ENCODE data around the gene MIS12.
A peak's percentile ranks its signal among the peaks of the same experiment; 100 is the strongest.

Gene MIS12, protein sequence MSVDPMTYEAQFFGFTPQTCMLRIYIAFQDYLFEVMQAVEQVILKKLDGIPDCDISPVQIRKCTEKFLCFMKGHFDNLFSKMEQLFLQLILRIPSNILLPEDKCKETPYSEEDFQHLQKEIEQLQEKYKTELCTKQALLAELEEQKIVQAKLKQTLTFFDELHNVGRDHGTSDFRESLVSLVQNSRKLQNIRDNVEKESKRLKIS

DNA sequence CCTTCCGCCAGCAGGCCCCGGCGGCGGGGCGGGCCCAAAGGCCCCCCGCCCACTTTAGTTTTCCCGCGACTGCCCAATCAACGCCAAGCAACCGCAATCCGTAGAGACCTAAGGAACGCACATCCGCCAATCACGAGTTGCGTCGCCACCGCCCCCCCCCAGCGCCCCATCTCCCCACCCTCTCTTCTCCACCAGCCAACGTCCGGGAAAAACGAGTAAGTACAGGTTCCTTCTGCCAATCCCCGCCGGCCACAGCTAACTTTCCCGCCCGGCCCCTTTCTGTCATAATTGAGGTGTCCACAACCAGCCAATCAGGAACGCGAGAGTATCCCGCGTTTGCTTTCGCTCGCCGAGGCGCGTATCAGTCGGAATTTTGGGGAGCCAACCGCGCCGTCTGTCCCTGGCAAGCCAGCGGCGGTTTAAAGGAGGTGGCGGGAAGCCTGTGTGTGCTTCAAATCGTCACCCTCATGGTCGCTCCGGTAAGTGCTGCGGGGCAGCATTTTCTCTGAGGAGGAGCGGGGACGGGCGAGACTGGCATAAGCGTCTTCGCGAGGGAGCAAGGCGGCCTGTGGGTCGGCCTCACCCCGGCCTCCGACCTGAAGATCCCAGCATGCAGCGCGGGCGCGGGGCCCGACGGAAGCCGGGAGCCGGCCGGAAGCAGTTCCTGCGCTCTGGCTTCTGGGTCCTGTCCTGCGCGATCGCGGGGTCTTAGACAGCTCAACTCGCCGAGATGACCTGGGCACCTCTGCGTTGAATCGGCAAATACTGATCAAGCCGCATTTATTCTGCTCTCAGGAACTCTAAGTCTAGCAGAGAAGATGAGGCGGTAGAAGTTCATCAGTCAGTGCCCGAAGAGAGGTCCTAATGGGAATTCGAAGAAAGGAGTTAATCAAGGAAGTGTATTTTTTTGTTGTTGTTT lies at the start of gene MIS12:
MIS12 (plus strand) TSS at position 361 of the 919 bp plus-strand sequence. CDS start 2,297 bp downstream, outside the sequence.
- DNase-seq, result peak; percentile 100

DNA sequence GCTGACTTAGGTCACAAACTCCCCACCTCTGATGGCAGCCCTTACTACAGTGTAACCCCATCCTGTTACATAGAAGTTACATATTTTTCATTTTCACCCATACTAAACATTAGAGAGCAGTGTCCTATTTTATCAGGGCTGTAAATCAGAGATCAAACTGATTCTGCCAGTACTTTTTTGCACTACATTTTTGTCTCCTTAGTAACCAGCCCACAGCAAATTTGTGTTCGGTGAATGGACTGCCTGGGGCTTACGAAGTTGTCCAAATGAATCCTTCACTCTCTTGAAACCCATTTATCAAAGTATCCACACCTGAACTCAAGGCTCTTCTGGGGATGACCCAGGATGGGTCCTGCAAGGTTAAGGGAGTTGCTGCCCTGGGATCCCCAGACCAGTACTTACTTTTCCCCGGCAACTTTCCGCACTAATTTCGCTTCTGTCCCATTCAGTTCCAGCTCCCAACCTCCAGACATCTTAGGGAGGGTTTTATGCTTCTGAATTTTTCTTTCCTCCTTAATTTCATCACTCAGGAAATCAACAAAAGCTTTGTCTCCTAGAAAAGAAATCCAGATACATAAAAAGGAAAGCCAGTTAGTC lies 48.5 kb upstream of the MIS12 start:
- DNase-seq, result no peak

DNA sequence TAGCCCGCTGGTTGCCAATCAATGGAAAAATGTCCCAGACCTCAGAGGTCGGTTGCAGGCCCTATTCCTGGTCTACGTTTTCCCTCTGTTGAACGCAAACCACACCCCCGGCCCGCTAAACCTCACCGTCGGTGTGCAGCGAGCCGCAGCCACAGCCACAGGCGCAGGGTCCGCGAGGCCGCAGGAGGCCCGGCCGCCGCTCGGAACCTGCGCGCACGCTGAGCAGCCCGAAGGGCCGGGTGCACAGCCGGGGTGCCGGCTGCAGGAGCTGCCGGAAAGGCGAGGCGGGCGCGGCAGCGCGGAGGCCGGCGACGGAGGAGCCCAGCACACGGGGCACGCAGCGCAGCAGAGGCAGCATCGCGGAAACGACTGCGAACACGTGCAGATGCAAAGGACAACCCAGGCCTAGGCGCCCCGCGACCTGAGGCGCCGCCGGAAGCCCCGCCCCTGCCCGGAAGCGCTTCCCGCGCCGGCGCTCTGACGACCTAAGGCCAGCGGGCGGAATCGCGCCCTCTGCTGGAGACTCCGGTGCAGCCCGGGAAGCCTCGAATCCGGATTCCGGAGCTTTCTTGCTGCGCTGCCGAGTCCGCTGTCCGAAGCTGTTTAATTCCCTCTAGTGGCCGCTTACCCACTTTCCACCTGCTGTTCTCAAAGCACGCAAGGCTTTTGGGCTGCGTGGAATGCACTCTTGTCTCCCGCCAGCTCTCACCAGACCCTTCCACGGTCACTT lies 47.5 kb upstream of the MIS12 start, which contains the start of gene C1QBP:
C1QBP (minus strand) TSS at position 440 of the 730 bp plus-strand sequence; CDS start at position 358, 82 bp downstream.
- DNase-seq, result peak; percentile 72

DNA sequence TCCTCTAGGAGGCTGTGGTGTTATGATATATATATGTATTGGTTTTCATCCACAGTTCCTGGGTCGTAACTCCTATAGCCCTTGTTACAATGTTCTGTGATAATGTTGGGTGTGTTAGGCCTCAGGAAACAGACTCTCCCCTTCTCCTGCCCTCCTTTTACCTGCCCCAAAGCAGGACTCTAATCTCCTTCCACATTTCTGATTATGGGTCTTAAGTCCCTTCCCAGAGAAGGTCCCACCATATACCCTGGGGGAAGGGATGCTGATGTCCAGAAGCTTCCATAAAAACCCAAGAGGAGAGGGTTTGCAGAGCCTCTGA lies 47.0 kb upstream of the MIS12 start:
- no peak for DNase-seq

DNA sequence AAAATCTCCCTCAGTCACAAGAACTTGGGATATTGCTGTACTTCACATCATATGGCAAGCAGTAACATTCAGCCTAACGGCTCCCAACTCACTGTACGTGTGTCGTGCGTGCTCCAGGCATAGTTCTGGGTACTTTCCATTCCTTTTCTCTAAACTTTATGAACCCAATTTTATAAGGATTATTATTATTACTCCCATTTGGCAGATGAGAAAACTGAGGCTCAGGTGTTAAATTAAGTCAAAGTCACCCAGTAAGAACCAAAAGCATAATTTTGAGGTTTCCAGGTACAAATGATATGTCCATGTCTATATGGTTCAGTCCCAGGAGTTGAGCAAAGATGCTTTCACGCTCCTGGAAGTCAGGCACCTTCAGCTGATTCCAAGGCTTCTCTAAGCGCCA lies 42.6 kb upstream of the MIS12 start:
- no peak for DNase-seq

DNA sequence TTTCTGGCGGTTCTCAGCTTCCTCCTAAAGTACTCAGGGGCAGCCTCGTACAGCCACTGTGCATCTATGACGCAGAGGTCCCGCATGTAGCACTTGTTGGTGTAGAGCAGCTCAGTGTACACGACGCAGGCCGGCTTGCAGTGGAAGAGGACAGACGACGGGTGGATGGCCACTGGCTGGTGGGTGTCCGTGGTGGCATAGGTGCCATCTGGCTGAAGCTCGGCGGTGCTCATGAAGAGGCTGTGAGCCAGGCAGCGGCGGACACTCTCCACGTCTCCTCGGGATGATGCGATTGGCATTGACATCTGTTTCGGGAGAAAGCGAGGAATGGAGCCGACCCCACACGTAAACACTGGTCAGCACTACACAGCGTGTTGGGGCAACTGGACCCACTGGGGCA lies 42.2 kb upstream of the MIS12 start:
- no peak for DNase-seq

DNA sequence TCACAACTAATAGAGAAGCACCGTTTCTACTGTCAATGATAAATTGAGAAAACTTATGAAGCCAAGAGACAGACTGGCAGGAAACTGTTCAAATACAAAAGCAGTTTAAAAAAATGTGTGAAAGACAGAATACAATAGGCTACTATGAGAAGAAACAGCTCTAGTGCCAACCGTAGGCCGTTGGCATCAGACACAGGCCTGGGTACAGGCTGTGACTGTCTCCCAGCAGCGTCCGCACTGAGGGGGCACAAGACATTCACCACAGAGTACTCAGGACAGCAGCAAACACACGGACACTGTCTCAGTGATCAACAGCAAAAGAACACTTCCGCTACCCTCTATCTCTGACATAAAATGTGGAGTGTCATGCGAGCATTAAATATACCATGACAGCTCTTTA lies 39.6 kb upstream of the MIS12 start:
- no peak for DNase-seq

DNA sequence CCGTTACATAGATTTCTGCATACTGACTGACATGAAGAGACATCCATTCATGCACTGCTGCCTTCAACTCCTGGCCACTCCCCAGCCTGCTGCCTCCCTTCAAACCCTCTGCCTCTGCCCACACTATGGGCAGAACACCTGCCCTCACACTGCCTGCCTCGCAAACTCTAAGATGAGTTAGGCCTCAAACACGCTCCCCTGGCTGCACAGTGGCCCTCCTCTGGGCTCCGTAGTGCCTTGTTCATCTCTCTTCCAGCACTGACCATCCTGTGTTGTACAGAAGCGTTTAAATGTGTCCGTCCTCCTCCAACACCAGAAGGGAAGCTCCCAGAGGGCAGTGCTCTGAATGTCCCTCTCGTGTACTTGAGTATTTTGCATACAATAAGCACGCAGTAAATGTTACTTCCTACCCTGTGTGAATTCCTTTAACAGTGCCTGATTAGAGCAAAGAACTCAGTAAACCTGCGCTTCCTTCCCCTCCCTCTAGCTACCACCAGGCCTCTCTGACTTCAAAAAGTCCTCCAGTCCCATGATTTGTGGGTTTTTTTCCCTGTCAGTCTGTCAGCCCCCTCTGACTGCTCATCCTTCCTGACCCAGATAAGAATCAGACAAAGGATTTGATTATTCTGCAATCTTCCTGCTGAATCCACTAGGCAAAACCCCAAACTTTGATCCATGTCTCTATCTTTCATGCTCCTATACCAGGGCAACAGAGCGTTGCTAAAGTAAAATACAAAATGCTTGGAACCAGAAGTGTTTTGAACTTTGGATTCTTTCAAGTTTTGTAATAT lies 21.5 kb upstream of the MIS12 start:
- DNase-seq, result no peak

DNA sequence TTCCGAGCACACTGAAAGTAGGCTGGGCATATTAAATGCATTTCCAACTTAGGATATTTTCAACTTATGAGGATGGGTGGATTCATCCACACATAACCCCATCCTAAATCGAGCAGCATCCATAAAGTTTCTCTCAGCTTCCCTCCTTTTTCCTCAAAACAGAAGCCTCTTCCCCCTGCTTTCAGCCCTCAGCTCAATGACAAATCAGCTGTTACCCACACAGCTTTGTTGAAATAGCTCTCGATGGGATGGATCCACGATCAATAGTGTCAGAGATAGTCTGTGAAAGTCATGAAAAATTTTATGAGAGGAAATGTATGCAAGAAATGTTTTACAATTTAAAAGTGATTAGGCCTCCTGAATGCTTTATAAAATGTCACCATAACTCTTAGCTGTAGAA lies 20.1 kb upstream of the MIS12 start:
- no peak for DNase-seq

DNA sequence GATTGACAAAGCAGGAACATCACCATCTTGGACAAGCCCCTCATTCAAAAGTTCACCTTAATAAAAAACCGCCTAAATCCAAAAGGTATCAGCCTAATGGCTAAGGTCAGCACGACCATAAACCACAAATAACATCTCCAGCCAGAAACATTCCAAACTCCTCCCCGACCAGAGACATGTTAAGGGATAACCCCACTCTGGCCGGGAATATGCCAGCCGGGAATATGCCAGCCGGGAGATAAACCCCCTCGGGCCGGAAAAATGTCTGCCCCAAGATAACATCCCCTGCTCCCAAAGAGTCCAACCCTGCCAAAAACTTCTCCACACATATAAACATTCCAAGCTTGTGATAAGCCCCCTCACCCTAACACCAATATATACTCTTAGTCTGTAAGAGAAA lies 18.9 kb upstream of the MIS12 start:
- DNase-seq, result no peak

DNA sequence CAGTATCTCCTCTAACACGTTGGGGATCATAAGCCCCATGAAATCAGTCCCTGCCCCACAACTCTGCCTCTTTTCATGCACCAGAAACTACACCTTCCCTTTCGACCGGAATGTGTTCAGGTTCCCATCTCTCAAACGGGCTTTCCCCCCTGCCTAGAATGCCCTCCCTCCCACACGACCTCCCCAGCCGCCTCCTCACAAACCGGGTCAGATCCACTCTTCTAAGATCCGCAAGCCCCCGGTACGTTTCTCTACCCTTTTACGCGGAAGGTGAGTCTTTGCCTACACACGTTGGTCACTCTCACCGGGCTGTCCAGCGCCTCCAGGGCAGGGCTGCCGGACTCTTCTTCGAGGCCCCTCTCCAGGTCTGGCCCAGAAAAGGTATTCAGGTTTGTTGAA lies 18.3 kb upstream of the MIS12 start:
- no peak for DNase-seq

DNA sequence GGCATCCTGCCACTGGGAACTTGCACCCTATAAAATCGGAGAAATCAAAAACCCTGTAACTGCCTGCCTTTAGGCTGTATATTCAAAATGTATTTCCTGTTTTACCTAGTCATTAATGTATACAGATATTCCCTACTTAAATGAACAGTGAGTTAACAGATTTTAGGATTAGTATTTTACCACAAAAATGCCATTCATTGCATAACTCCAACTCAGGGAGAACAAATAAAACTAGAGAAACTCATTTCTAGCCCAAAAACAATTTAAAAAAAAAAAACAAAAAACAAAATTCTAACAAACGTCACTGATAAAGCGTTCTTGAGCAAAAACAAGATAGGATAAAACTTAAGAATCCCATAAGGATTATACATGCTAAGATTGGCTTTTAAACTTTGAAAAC lies 13.9 kb upstream of the MIS12 start:
- no peak for DNase-seq

DNA sequence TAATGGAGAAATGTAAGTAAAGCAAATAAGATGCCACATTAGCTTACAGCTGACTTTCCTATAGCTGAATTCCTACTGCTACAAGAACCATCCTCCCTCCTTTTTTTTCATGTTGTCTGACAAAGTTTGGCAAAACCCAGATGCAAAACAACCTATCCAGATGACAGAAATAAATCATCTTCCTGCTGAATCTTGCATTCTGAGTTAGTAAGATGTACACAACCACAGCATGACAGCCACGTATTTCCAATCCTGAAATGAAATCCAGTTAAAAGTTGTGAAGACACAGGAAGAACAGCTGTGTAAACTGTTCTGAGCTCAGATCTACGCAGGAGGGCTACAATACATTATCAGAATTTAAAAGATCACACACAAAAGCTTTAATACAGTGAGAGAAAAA lies 12.5 kb upstream of the MIS12 start:
- DNase-seq, result no peak

DNA sequence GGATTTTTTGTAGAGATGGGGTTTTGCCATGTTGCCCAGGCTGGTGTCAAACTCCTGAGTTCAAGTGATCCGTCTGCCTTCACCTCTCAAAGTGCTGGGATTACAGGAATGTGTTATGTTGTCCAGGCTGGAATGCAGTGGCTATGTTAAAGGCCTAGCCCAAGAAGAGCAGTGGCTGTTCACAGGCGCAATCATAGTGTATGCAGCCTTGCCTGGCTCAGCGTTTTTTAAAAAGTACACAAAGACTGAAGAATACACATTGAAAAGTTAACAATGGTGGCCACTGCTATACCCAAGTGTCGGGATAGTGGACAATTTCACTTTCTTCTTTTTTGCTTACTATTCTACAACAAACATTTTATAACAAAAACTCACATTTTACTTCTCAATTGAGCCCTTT lies 7.4 kb upstream of the MIS12 start:
- no peak for DNase-seq

DNA sequence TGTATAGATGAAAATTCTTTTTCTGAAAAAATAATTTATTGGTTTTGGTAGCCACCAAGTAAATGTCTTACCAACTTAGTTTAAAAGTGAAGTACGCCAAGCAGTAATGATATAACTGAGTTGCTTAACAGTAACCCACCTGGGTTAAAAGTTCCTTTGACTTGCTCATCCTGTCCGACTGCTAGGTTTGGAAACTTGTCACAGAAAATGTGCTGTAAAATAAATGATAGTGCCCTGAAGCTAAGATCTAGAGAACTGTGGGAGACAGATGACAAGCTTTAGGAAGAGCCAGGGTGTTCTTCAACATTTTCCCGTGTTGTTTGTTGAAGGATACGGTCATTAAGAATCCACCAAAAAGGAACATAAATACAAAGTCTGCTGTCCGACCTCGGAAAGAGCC lies 5.4 kb upstream of the MIS12 start:
- no peak for DNase-seq

DNA sequence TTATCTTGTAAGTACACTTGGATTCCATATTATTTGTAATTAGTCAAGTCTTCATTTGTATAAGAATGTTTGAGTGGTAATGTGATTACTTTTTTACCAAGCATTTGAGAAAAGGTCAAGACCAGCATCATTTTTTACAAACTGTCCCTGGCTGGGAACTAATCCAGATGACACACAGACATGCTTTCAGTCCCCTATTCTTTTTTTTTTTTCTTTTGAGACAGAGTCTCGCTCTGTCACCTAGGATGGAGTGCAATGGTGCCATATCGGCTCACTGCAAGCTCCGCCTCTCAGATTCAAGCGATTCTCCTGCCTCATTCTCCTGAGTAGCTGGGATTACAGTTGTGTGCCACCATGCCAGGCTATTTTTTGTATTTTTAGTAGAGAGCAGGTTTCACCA lies 4.9 kb upstream of the MIS12 start:
- no peak for DNase-seq

DNA sequence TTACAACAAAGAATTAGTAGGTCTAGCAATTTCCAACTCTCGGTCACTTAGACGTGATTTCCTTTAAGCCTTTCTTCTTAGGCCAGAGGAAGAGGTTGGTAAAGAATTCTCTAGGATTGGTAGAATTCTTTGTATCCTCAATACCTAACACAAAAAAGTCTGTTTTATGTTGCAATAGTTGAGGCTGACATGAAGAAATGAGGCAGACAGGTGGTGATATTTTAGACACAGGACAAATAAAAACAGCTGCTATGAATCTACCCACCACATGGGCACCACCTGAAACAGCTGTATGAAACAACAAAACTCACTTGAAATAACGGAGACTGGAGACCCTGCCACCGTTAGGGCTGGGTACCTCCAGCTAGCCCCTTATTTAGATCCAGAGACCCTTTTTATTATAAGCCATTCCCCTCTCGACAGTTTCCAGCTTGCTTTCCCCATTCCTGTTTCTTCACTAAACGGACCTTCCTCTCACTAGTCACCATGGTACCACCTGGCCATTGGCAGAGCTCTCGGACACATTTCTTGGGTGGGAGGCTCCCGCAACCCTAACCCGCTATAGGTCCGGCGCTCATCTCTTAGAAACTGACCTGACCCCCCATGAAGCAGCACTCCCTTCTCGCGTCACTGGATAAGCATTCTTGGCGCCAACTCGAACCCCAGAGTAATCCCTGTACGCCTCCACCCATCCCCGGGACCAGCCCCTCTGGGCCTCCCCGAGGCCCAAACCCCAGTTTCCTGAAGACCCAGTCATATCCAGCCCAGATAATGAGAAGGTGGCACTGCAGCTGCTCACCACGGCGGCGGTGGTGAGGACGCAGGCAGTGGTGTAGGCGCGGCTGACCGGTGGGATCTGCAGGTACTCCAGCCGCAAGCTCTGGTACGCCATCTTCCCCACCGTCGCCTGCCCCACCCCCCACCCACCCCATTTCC lies 828 bp upstream of the MIS12 start, which contains the start of gene DERL2:
DERL2 (minus strand) TSS at position 909 of the 936 bp plus-strand sequence; CDS start at position 892, 17 bp downstream.
- no peak for DNase-seq

DNA sequence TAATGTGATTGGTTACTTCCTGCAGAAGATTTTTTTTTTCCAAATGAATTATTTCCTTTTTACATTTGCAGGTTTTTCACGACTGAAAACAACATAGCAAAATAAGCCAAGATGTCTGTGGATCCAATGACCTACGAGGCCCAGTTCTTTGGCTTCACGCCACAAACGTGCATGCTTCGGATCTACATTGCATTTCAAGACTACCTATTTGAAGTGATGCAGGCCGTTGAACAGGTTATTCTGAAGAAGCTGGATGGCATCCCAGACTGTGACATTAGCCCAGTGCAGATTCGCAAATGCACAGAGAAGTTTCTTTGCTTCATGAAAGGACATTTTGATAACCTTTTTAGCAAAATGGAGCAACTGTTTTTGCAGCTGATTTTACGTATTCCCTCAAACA lies 2.4 kb downstream of the MIS12 start:
- DNase-seq, result no peak

DNA sequence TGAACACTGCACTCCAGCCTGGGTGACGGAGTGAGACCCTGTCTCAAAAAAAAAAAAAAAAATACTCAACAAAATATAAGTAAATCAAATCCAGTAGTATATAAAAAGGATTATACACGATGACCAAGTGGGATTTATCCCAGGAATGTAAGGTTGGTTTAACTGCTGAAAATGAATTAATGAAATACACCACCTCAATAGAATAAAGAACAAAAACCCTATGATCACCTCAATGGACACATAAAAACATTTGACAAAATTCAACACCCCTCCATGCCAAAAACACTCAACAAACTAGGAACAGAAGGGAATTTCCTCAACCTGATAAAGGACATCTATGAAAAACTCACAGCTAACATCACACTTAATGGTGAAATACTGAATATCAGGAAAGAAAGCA lies 6.6 kb downstream of the MIS12 start:
- DNase-seq, result no peak

DNA sequence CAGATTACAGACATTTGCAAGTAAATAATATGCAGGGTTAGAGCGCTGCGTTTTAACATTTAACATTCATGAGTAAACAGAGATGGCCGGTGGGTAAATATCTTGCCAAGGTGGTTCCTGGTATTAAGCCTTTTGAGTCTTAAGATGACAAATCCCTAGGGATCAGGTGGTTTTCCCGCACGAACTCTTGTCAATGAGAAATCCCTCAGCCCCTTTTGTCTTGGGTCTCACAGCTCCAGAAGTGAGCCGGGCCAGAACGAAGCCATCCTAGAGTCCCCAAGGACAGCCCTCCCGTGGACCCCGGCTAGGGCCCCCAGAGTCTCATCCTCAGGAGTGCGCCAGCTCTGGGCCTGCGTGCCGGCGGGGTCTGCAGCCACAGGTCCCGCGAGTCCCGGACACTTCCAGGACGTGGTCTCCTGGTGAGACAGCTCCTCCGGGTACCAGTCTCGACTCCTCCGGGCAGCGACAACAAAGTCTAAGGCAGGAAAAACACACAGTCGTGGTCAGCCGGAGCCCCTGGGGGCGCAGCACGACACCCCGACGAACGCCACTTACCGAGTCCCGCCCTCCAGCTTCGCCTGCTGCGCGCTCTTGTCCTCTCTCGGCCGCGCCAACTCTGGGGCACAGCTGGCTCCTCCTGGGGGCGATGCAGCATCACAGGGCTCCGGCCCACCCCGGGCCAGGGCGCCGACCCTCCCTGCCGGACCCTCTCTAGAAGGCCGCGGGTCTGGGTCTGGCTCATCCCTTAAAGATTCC lies 13.3 kb downstream of the MIS12 start:
- no peak for DNase-seq

DNA sequence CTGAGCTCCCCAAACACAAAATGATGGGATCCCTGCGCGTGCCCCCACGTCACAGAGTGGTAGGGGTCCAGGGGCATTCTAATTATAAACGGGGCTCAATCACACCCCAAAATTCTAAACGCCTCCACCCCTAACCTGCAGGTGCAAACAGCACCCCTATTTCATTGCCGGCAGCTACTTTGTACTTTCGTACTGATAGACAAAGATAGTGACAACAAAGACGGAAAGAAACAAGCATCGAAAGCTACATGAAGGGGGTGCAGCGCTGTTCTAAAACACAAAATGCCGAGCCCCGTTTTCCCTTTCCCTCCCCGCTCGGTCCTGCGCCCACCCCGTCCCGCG lies 13.9 kb downstream of the MIS12 start:
- no peak for DNase-seq
